ENCODE results near the gene C18orf54. TPM values are rescaled to one million over a fixed set of nuclear protein-coding genes. Genes with fewer than 3 reads are reported as not detected.

Gene C18orf54
- total RNA-seq, 1 experiment from 2014 or later = 5.5 TPM

GRCh38 chr18:54335638-54336173 lies 22.0 kb upstream of the C18orf54 start:
- Mint-ChIP-seq H3K4me3 (ENCODE audit: unreplicated experiment) (no peak overlapping the region), H3K4me1 (ENCODE audit: insufficient read depth, unreplicated experiment) (peaks cover 6% of the 10 kb centered on the region), H3K36me3 (ENCODE audit: insufficient read depth, unreplicated experiment) (no peaks in the 10 kb centered on the region), H3K9me3 (ENCODE audit: unreplicated experiment) (no peaks in the 10 kb centered on the region), H3K27me3 (ENCODE audit: insufficient read depth, unreplicated experiment) (no peaks in the 10 kb centered on the region), H3K27ac (ENCODE audit: low read depth, unreplicated experiment) (no peak overlapping the region)
- no peak for TF ChIP-seq CTCF (IDR thresholded peaks at IDR 0.05; ENCODE audit: unreplicated experiment)
- DNase-seq (ENCODE audit: unreplicated experiment) = no peak
- no TSS peak for BruUV-seq (replicated peaks)
- intact Hi-C loops (cut with micrococcal nuclease) = no loop called here
- ChIA-PET CTCF (no interaction called here), POLR2A (no interaction called here)

GRCh38 chr18:54338230-54338629 lies 19.5 kb upstream of the C18orf54 start:
- no TSS peak for BruUV-seq (replicated peaks)
- ChIA-PET POLR2A (no interaction called here), CTCF (interaction anchor here (1.4 kb wide), 1 partner anchor 19 kb away, joined by 6 read pairs; the partner anchor contains the start of genes C18orf54 and STARD6)
- TF ChIP-seq CTCF (IDR thresholded peaks at IDR 0.05; ENCODE audit: unreplicated experiment) = no peak
- H3K4me1 Mint-ChIP-seq (ENCODE audit: insufficient read depth, unreplicated experiment) = peaks cover 6% of the 10 kb centered on the region
- H3K27me3 Mint-ChIP-seq (ENCODE audit: insufficient read depth, unreplicated experiment) = no peaks in the 10 kb centered on the region
- no peak for DNase-seq (ENCODE audit: unreplicated experiment)
- intact Hi-C loops (cut with micrococcal nuclease) = no loop called here
- no peak overlapping the region for H3K27ac Mint-ChIP-seq (ENCODE audit: low read depth, unreplicated experiment)
- H3K36me3 Mint-ChIP-seq (ENCODE audit: insufficient read depth, unreplicated experiment) = no peaks in the 10 kb centered on the region
- H3K9me3 Mint-ChIP-seq (ENCODE audit: unreplicated experiment) = no peaks in the 10 kb centered on the region
- H3K4me3 Mint-ChIP-seq (ENCODE audit: unreplicated experiment) = no peak overlapping the region

GRCh38 chr18:54351186-54351585 lies 6.5 kb upstream of the C18orf54 start:
- Mint-ChIP-seq H3K27me3 (ENCODE audit: insufficient read depth, unreplicated experiment) (no peaks in the 10 kb centered on the region), H3K27ac (ENCODE audit: low read depth, unreplicated experiment) (no peak overlapping the region), H3K9me3 (ENCODE audit: unreplicated experiment) (no peaks in the 10 kb centered on the region), H3K4me3 (ENCODE audit: unreplicated experiment) (no peak overlapping the region), H3K36me3 (ENCODE audit: insufficient read depth, unreplicated experiment) (no peaks in the 10 kb centered on the region), H3K4me1 (ENCODE audit: insufficient read depth, unreplicated experiment) (no peaks in the 10 kb centered on the region)
- DNase-seq (ENCODE audit: unreplicated experiment) = no peak
- ChIA-PET POLR2A (no interaction called here), CTCF (no interaction called here)
- BruUV-seq (replicated peaks) = no TSS peak
- intact Hi-C loops (cut with micrococcal nuclease) = no loop called here
- no peak for TF ChIP-seq CTCF (IDR thresholded peaks at IDR 0.05; ENCODE audit: unreplicated experiment)

GRCh38 chr18:54357082-54357659 lies 535 bp upstream of the C18orf54 start:
- POLR2A ChIA-PET = interaction anchor here (0.5 to 3.7 kb wide), 15 partner anchors 10 to 495 kb away, joined by 3 to 16 read pairs (median 4); partner anchors contain the start of genes MBD2 and POLI
- CTCF ChIA-PET = interaction anchor here (0.6 to 1.9 kb wide), 12 partner anchors 15 to 314 kb away, joined by 3 to 9 read pairs (median 3); no protein-coding TSS in a partner anchor
- TF ChIP-seq CTCF (IDR thresholded peaks at IDR 0.05; ENCODE audit: unreplicated experiment) = no peak
- Mint-ChIP-seq H3K27ac (ENCODE audit: low read depth, unreplicated experiment) (peak overlapping the region; percentile 99), H3K4me1 (ENCODE audit: insufficient read depth, unreplicated experiment) (peaks cover 6% of the 10 kb centered on the region), H3K27me3 (ENCODE audit: insufficient read depth, unreplicated experiment) (no peaks in the 10 kb centered on the region), H3K36me3 (ENCODE audit: insufficient read depth, unreplicated experiment) (peaks cover 7% of the 10 kb centered on the region), H3K4me3 (ENCODE audit: unreplicated experiment) (peak overlapping the region; percentile 100), H3K9me3 (ENCODE audit: unreplicated experiment) (no peaks in the 10 kb centered on the region)
- BruUV-seq (replicated peaks) = no TSS peak
- no peak for DNase-seq (ENCODE audit: unreplicated experiment)
- intact Hi-C loops (cut with micrococcal nuclease) = loop anchor here (1.0 to 5.0 kb wide), 2 partner anchors 35 to 200 kb away; no protein-coding TSS in a partner anchor

Data from MCF 10A (cell line).